Sciatic nerve (tissue), 2 donors: Measurements from ENCODE around the gene GJA1. TPM values are rescaled to one million over a fixed set of nuclear protein-coding genes. Genes with fewer than 3 reads are reported as not detected.

Experiments
- ATAC-seq: fragments of 200-7000 bp; cut with Tn5 transposase; one replicate; pipeline ENCODE4 v1.9.1; 2020; ENCODE audit warnings: mild to moderate bottlenecking, moderate library complexity
- DNase-seq: peaks from one replicate; pipeline ENCODE4 v3.0.0-alpha.2; 2020; ENCODE audit warnings: low spot score
- intact Hi-C: fragments of 100-400 bp; cut with DNase I; formaldehyde crosslinking; loops from one replicate; pipeline ENCODE4 v1.14.2; 2022
- total RNA-seq: library from RNA; stranded (reverse); fragmentation: NEBNext Ultra II Directional; extraction: Animal tissue kit (Norgen Biotek cat#: 25700); gene quantifications from one replicate; pipeline ENCODE4 v1.2.1, GENCODE V29; 2021
- donor health status: DM: no; HTN: no; CAD: no.
- donor health status: DM: no; HTN: no; CAD: no.

The GJA1 gene
- total RNA-seq, 1 donor from 2014 or later = 80.5 TPM

DNA sequence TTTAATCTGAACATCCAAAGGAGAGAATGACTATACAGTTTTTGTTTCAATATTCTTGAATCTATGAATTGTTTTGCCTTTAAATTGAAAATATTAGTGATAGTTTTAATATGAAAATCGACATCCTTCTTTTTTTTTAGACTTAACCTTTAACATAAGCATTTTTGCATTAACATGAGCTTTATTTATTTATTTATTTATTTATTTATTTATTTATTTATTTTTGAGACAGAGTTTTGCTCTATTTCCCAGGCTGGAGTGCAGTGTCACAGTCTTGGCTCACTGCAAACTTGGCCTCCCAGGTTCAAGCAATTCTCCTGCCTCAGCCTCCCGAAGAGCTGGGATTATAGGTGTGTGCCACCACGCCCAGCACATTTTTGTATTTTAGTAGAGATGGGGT is 27.6 kb downstream of the GJA1 start:
- DNase-seq (no peak), ATAC-seq (no peak)
- intact Hi-C loops = no loop called here

DNA sequence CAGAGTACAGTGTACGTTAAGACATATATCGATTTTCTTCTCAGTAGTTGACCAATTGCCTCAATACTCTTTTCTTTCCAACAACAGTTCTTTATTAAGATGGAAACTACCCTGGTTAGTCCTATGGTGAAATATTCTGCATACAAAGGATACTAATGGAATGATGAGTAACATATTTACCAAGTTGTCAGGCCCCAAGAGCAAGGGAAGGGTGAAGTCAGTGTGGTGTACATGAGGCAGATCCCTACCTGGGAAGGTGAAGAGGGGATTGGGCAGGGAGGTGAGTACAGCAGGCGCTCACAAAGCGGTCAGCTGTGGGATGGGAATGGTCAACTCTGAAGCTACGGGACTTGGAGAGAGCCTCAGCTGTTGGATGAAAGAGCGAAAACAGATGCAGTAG is 29.7 kb downstream of the GJA1 start:
- ATAC-seq (peak; percentile 36), DNase-seq (no peak)
- intact Hi-C loops = no loop called here

GRCh38 chr6:121479486-121480098 is 44.1 kb downstream of the GJA1 start:
- DNase-seq (no peak), ATAC-seq (no peak)
- intact Hi-C loops = no loop called here

DNA sequence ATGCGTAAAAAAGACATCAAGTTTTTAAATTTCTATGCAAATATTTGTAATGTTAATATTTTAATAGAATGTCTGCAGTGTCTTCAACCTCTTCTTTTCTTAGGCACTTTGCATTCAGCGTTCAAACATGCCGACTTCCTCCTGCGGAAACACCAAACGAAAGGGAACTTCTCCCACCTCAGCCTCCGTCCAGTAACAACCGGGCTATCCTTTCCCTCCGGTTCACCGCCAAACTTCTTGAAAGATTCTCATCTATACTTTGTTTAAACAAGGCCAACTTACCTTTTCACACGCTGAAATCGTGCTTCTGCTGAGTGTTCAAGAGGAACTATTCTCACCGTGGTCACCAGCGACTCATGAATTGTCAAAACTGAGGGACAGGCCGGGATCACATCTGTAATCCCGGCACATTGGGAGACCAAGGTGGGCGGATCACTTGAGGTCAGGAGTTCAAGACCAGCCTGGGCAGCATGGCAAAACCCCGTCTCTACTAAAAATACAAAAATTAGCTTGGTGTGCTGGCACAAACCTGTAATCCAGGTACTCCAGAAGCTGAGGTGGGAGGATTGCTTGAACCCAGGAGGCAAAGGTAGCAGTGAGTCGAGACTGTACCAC is 44.8 kb downstream of the GJA1 start:
- intact Hi-C loops = no loop called here
- ATAC-seq (no peak), DNase-seq (no peak)

GRCh38 chr6:121482004-121482693 is 46.7 kb downstream of the GJA1 start:
- intact Hi-C loops = no loop called here
- DNase-seq (no peak), ATAC-seq (no peak)

- ATAC-seq (no peak), DNase-seq (no peak)
- intact Hi-C loops = no loop called here
These were observed 47.3 kb downstream of the GJA1 start for GRCh38 chr6:121482751-121483150.

DNA sequence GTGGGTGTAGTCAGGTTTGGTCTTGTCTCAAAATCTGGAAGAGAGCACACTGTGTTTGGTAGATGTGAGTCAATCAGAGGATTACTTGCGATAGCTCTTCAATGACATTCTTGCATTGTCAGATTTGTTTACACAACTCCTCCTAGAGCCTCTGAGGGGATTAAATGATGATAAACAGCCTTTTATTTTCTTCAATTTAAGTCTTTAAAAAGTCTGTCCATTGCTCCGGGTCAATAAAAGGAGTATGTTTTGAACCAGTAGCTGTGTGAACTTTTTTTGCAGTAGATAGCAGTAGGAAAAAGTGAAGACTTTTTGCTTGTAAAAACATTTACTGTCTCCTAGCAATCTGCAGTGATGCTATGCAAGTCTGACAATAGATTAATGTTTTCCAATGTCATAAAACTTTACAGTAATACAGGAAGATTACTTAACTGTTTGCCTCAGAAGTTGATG is 49.9 kb downstream of the GJA1 start:
- intact Hi-C loops = no loop called here
- no peak for DNase-seq
- ATAC-seq = no peak

DNA sequence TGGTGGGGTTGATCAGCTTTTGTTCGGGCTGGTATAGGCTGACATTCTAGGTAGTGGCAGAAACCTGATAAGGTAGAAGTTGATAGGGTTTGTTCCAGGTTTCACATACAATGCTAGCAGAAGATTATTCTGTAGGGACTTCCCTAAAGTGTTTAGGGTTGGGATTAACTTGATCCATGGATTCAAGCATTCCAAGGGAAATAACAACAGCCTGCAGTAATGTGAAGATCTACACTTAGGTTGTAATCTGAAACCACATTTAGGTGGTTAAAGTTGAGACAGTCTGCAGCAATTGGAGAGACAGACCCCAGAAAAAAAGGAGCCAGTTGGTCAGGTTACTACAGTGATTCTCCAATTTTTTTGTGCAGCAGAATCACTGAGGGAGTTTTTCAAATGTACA is 56.1 kb downstream of the GJA1 start:
- intact Hi-C loops = no loop called here
- no peak for ATAC-seq
- DNase-seq = no peak

DNA sequence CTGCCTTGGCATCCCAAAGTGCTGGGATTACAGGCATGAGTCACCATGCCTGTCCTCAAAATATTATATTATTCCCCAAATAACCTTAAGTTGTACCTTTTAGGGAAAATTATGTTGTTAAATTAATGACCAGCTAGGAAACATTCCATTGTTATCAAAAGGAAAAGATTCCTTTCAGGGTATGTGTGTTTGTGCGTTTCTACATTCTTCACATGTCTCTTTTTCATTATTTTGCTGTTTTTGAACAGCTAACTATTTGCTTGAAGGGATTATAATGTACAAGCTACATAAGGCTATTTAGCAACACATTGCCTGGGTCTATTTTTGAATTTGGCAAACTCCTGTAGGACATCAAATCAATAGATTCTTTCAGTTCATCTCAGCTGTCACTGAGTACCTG is 57.1 kb downstream of the GJA1 start:
- ATAC-seq (no peak), DNase-seq (no peak)
- intact Hi-C loops = no loop called here

- ATAC-seq (peak; percentile 78), DNase-seq (no peak)
- intact Hi-C loops = no loop called here
These were observed 62.5 kb downstream of the GJA1 start for GRCh38 chr6:121497970-121498375.

DNA sequence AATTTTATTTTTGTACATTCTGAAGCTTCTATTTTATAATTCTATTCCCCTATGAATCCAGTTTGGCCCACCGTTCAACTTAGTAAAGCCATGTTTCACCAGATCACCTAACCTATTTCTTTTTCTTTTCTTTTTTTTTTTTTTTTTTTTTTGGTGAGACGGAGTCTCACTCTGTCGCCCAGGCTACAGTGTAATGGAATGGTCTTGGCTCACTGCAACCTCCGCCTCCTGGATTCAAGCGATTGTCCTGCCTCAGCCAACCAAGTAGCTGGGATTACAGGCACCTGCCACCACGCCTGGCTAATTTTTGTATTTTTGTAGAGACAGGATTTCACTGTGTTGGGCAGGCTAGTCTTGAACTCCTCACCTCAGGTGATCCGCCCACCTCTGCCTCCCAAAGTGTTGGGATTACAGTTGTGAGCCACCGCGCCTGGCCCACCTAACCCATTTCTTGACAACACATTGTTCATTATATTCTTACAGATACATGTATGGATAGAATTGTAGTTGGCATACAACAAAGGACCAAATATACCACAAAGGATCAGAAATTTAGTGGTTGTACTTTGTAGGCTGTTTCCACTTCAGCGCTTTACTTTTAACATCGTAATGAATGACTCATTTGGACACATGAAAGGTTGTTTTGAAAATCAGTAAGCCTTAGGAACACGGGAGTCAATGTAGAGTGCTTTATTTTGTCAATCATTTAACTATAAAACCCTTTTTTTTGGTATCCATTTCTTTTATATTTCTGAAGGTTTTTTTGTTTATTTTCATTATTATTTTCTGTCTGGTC is 63.2 kb downstream of the GJA1 start:
- intact Hi-C loops = no loop called here
- DNase-seq (no peak), ATAC-seq (peak; percentile 27)

Other genes with a start within 250 kb of the GJA1 start
- gene TBC1D32, start 101.2 kb upstream of the GJA1 start, total RNA-seq = 18.4 TPM